Limb (tissue), 2 donors: ENCODE results near the gene FERMT3.
"Not testable (repeated sequence)": the region's sequence is repeated elsewhere in the genome, so short reads cannot be mapped to it uniquely, and the experiment has no call there.

Source experiments
- DNase-seq, 2 donors: peaks; one replicate each; pipeline ENCODE4 v3.0.0-alpha.2; 2016; ENCODE audit errors: extremely low spot score in 2 of 2

FERMT3 gene

DNA sequence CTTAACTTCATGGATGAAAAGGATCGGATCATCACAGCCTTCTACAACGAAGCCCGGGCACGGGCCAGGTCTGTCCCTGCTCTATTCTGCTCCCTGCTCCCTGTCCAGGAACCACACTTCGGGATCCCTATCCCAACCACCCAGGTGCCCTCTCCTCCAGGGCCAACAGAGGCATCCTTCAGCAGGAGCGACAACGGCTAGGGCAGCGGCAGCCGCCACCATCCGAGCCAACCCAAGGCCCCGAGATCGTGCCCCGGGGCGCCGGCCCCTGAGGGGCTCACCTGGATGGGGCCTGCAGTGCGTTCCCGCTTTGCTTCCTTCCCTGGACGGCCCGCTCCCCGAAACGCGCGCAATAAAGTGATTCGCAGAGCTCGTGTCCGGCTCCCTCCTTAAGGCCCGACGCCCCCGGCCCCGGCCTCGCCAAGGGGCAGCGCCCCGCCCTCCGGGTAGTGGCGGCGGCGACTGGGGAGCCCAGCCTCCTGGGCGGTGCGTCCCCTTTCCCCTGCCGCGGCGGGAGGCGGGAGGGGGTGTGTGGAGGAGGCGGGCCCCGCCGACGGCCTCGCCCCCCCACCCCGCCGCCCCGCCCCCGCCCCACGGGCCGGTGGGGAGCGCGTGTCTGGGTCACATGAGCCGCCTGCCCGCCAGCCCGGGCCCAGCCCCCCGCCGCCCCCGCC is 27.5 kb downstream of the FERMT3 start, which contains the start of gene VEGFB:
Gene VEGFB, plus strand, starts transcription at position 672 of the 674 bp plus-strand sequence. CDS start 250 bp downstream, outside the sequence.
- DNase-seq: peak in 1 of 2 donors; percentile 83

DNA sequence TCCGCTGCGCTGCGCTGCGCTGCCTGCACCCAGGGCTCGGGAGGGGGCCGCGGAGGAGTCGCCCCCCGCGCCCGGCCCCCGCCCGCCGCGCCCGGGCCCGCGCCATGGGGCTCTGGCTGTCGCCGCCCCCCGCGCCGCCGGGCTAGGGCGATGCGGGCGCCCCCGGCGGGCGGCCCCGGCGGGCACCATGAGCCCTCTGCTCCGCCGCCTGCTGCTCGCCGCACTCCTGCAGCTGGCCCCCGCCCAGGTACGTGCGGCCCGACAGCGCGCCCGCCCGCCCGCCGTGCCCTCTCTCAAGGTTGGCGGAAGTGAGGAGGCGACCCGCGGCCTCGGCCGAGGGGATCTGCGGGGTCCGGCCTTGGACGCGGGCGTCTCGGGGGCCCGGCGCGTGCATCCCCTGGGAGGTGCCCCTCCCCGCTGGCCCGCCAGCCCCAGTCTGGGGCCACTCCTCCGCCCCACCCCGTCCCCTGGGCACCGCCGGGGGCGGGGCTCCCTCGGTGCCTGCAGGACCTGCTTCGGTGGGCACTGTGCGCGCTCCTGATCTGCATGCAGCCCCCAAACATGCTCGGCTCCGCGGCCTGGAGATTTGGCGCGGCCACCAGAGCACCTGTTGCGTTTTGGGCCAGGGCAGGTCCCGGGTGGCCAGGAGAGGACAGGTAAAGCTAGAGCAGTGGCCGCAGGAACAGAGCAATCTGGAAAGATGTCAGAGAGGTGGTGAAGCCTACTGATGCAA is 28.3 kb downstream of the FERMT3 start:
- peak in 1 of 2 donors; percentile 71 for DNase-seq

DNA sequence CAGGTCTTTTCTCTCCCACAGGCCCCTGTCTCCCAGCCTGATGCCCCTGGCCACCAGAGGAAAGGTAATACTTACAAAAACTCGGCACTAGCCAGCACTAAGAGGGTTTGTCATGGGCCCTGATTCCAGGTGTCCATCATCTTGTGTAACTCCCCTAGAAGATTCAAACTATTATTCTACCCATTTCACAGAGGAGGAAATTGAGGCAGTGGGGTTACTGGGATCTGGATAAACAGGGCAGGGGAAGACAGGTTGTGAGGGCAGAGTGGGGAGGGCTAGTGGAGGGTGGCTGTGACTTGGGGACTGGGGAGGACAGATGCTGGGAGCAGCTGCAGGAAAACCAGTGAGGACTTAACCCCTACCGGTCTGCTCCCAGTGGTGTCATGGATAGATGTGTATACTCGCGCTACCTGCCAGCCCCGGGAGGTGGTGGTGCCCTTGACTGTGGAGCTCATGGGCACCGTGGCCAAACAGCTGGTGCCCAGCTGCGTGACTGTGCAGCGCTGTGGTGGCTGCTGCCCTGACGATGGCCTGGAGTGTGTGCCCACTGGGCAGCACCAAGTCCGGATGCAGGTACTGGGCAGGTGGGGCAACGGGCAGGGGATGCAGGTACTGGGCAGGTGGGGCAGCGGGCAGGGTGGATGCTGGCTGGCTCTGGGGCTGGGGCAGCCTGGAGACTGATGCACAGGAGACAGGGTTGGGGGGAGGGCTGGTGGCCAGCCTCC is 29.1 kb downstream of the FERMT3 start:
- no peak for DNase-seq

DNA sequence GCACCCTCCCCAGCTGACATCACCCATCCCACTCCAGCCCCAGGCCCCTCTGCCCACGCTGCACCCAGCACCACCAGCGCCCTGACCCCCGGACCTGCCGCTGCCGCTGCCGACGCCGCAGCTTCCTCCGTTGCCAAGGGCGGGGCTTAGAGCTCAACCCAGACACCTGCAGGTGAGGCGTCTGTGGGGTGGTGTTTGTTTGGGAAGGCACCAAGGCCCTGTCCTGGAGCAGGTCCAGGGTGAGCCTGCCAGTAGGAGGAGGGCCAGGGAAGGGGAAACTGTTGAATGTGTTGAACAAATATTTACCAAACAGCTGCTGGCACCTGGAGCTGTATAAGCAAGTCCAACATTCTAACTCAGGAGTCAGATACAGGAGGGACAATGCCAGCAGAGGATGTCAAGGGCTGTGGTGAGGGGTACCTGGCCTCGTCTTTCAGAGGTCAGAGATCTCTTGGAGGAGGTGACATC is 31.0 kb downstream of the FERMT3 start:
- no peak for DNase-seq

DNA sequence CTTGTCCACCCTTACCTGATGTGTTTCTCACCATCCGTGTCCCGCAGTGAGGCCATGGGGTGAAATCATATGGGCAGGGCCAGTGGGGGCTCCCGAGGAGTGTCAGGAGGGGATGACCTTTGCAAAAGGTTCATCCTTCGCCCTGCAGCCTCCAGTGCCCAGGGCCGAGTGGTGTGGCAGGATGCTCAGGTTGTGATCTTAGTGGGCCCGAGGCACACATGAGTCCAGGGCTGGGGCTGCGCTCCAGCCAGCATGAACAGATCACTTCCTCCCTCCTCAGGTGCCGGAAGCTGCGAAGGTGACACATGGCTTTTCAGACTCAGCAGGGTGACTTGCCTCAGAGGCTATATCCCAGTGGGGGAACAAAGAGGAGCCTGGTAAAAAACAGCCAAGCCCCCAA is 31.6 kb downstream of the FERMT3 start:
- no peak for DNase-seq

DNA sequence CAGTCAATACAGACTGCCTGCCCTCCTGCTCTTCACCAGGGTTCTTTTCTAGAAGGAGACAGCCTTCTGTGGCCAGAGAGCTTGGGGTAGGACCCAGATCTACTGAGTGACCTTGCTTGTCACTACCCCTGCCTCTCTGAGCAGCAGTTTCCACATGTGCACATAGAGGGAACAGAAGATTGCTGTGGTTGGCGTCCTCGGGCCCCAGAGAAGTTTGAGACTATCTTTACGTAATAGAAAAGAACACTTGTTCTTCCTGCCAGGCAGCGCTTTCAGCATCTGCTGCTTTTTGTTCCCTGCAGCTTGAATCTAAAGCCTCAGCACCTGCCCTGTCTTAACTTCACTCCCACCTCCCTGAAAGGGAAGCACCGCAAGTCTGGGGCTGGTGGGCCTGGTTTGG is 32.5 kb downstream of the FERMT3 start:
- DNase-seq: no peak

DNA sequence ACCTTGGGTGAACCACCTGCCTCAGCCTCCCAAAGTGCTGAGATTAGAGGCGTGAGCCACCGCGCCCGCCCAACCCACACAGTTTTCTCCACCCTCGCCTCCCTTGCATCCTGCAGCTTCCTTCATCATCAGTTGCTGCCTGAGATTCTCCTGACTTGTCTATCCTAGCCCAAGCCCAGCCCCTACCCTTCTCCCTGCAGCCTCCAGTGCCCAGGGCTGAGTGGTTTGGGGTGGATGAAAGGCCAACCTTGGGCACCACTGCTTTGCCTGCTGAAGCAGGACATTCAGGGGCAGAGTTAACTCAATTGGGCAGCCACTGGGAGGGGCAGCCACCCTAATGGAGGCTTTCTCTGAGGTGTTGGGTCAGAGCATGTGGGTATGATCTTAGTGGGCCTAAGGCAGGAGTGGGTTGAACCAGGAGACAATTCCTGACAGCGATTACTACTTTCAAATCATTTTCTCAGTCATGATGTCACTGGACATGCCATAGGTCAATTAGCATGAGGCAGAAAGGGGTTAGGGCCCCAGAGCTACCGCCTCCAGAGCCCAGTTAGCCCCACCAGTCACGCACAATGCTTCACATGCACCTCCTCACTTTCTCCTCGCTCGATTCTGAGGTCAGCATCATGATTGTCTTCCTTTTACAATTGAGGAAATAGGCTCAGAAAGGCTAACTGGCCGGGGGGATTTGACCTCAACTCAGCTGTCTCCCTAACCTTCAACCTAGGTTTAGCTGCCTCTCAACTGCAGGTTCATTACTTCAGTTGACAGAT is 33.3 kb downstream of the FERMT3 start:
- no peak for DNase-seq

DNA sequence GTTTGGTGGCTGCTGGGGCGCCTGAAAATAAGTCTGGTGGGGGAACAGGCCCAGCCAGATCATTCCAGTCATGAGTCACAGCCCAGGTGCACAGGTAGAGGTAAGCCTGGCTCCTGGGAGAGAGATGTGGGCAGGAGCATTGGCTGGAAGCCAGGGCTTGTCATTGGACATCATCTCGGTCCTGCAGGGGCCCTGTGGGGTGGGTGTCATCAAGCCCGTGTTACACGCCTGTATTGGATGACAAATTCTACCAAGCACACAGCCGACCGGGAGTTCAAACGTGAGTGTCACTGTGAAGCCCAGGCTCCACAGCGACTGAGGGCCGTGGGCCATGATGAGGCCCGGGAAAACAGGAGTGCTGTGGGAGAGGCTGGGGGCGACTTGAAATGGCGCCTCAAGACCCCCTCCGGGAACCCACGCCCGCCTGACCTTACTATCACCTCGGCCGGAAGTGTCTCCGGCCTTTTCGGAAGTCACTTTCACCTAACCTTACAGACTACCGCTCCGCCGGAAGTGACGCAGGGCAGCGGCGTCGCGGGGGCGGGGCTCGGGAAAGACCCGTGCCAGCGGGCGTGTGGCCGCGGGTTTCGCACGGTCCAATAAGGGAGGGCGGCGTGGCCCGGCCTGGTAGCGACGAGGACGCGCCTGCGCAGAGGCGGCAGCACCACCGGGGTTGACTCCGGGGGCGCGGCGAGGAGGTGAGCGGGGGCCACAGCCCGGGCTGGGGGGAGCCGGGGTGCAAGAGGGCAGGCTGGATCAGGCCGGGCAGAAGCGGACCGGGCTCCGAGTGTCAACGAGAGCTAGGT is 34.1 kb downstream of the FERMT3 start, which contains the start of gene FKBP2:
Gene FKBP2, plus strand, starts transcription at position 661 of the 806 bp plus-strand sequence. CDS start 1,293 bp downstream, outside the sequence.
- DNase-seq: peak; percentile 97 to 99

DNA sequence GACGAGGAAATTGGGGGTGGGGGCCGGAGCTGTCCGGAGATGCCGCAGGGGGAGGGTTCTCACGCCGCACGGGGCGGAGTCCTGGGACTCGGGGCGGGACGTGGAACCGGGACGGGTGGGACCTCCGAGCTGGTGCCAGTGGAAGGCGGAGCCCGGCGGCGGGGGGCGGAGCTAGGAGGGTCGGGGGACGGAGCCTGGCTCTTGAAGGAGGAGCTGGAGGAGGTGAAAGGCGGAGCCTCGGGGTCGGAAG is 34.6 kb downstream of the FERMT3 start:
- DNase-seq: peak; percentile 100

DNA sequence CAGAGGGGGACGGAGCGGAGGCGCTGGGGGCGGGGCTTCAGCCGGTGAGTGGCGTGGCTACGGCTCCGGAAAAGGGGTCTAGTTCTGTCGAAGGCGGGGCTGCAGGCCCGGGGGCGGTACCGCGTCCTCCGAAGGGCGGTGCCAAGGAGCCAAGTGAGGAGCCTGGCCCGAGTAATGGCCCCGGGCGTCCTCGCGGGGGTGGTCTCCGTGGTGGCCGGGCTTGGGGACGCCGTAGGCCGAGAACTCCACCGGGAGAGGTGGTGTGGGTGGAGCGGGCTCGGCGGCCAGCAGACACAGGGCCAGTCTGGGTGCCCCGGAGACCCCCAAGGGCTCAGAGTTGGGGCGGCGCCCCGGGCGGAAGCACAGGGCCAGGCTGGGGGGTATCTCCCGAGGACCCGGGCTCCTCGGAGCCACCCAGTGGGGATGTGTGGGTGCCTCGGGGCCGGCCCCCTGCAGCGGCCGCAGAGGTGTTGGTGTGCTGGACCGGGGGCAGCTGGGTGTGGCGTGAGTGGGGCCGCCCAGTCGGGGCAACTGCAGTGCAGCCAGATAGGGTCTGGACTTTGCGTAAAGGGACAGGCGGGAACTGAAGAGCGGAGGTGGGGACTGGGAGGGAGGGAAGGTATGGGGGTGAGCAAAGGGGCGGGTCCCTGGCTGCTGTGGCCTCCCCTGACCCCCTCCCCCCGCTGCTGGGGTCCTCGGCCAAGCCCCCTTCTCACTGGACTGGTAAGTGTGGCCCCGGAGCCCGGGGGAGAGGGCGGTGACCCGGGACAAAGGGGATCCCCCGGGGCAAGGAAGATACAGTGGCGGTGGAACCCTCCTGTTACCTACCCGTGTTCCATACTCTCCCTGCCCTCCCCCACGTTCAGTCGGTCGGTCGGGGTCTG is 35.2 kb downstream of the FERMT3 start:
- no peak for DNase-seq

DNA sequence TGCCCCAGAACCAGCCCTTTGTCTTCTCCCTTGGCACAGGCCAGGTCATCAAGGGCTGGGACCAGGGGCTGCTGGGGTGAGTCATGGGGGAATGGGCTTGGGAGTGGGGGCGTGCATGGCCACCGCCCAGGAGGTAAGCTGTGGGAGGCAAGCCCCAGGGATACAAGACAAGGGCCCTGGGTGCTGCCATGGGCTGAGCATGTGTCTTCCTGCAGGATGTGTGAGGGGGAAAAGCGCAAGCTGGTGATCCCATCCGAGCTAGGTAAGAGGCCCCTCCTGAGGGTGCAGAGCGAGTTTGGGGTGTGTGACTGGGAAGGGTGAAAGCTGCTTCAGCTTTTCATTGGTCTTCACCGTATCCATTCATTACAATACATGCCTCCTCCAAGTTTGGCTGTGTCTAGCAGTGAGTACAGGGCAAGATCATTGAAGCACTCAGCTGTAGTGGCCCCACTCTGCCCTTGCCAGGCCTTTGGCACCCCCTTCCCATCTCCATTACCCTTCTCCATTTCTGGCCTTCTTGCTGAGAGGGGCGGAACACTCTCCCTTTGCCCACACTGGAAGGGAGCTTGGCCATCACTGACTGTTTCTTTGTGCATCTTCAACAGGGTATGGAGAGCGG is 36.8 kb downstream of the FERMT3 start:
- DNase-seq: no peak

DNA sequence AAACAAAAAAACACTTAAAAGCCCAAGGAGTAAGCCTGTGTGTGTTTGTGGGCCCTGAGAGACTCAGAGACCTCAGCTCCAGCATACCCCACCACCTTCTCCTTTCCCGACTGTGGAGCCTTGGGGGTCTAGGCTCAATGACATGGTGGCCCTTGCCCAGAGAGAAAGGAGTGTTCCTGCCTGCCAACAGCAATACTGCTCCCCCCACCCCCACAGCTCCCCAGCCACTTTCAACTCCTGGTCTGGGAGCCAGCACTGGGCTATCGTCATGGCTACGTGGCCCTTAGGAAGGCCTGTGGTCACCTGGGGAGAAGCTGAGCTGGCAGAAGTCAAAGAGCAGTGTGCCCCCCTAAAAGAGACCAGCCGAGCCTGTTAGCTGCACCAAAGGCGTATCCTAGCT is 37.6 kb downstream of the FERMT3 start:
- DNase-seq: no peak

DNA sequence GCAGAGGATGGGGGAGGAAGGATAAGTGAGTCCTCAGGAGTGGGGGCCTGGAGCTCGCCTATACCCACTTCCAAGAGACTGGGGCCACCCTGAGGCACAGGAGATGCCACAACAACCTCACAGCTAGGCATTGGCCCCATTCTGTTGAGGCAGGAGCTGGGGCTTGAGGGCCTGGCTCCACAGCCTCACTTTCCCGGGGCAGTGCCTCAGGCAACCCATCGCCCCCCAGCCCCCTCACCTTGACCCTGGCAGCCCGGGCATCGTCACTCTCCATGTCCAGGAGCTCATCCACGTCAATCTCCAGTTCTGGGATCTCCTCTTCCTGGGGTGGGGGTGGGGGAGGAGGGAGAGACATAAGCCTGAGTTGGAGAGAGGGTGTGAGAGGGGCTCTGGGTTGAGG is 38.4 kb downstream of the FERMT3 start:
- no peak for DNase-seq

DNA sequence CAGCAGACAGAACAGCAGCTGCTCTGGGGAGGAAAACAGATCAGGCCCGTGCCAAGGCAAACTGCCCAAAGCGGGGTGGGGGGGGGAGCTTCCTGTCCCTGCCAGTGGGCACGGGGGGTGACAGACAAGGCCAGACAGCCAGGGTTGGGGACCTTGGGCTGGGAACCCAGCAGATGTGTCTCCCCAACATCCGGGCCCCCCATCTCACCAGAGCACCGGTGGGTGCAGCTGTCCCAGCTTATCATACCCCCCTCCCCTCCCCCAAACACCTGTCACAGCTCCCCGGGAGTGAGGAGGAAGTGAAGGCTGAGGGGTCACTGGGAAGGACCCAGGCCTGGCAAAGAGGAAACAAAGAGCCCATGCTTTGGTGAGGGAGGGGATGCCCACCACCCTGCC is 38.9 kb downstream of the FERMT3 start:
- peak in 1 of 2 donors; percentile 67 for DNase-seq

DNA sequence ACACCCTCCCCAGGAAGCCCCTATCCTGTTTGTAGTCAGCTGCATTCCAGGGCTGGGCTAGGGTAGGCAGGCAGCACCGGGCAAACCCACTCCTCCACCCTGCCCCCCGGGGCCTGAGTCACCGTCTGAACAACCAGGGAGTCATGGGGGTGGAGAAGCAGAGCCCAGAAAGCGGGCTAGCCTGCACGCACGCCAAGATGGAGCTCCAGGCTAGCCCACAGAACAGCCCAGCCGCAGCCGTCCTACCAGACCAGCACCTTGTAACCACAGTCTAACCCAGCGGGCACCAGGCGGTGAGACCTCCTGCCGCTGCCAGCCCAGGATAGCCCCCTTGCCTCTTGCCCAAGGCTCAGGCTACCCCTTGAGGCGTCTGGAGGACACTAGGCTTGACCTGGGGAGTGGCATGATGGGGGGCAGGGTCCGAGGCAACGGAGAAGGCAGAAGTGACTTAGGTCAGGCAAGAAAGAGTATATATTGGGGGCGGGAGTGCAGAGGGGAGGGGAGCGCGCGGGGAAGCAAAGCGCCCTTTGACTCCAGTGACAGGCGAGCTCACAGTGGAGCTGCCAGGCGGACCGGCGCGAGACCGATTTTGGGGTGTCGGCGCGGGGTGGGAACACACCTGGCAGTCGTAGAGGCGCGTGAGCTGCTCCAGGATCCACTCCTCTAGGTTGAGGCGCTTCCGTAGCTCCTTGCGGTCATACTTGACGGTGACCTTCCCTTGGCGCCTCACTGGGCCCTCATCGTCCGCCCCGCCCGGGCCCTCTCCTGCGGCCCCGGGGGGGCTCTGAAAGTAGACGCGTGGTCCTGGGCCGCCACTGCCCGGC is 39.5 kb downstream of the FERMT3 start:
- peak; percentile 43 to 74 for DNase-seq

DNA sequence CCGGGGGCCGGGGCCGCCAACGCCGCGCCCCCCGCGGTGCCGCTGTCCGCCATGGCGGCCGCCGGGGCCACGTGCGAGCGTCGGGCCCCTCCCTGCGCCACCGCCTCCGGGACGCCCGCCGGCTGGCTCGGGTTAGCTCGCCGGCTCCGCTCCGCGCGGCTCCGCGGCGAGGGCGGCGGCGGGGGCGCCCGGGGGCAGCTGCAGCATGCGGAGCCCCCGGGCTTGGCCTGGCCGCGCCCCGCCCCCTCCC is 40.0 kb downstream of the FERMT3 start:
- not testable (repeated sequence) for DNase-seq

DNA sequence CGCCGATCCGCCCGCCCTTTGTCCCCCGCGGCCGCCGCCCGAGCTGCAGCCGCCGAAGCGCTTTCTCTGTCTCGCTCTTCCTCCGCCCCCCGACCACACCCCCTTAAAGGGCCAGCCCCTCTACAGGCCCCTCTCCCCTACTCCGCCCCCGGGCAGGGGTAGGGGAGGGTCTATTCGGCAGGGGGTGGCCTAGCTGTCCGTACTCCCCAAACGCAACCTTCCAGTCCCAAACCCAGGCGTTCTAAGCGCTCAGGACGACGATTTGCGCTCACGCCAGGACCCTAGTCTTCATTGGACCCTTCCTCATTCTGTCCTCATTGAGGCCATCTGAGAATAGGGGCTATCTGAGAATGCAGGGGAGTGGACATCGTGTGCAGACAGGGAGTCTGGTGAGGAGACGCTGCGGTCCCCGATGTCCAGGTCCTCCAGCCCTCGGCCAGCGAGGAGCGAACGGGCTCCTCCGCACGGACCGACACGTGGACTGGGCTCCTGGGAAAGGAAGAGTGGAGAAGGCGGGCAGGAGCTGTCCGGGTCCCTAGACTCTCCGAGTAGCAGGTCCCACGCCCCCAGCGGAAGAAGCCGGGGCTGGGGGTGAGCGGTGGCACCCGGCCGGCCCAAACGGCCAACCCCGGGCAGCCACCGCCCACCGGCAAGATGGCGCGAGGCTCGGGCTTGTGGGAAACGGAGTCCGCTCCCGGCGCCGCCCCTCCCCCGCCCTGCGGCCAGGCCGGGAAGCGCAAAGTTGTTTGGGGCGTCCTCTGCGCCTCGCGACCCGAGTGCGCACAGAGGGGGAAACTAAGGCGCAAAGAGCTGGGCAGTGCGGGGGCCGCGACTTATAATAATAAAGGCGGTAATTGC is 40.6 kb downstream of the FERMT3 start, which contains the start of gene PPP1R14B:
Gene PPP1R14B, minus strand, starts transcription at position 73 of the 858 bp plus-strand sequence. CDS start 270 bp downstream, outside the sequence.
- peak; percentile 88 to 92 for DNase-seq
